K562 (cell line): ENCODE measurements around the gene BTBD10.

Source experiments
- ADNP ChIP-seq: fragments of 200-800 bp; sonication (Bioruptor generic); IDR thresholded peaks from 2 replicates; pipeline ENCODE4 v1.6.1; 2016; ENCODE audit warnings: missing genetic modification characterization, missing compliant biosample characterization
- BHLHE40 ChIP-seq: IDR thresholded peaks from 2 replicates; pipeline ENCODE4 v1.6.1; 2011; ENCODE audit warnings: low read length, improper control_type of control experiment
- RFX5 ChIP-seq: IDR thresholded peaks from 2 replicates; pipeline ENCODE4 v1.6.1; 2011; ENCODE audit warnings: low read depth, mild to moderate bottlenecking, improper control_type of control experiment, low read length
- ZFPM2 ChIP-seq: fragments of 250-450 bp; sonication (Bioruptor Pico); IDR thresholded peaks from 2 replicates; pipeline ENCODE4 v1.5.1; 2022; ENCODE audit warnings: mild to moderate bottlenecking
- ZNF12 ChIP-seq: sonication (generic); formaldehyde crosslinking; IDR thresholded peaks from 2 replicates; pipeline ENCODE4 v1.4.0; 2020; ENCODE audit warnings: mild to moderate bottlenecking, missing genetic modification reagents
- TF ChIP-seq, protein P1 (sequence below), 3 experiments: IDR thresholded peaks in 2 of 3; conservative IDR thresholded peaks in 1 of 3; 2 replicates each; pipeline ENCODE4 v1.5.1; 2011 to 2012; ENCODE audit warnings: low read length in 3 of 3, mild to moderate bottlenecking in 3 of 3, control low read depth in 2 of 3, improper control_type of control experiment in 1 of 3, inconsistent platforms in 1 of 3, low read depth in 1 of 3, mixed read lengths in 1 of 3, moderate library complexity in 1 of 3; ENCODE audit not compliant: insufficient read depth in 2 of 3
- TF ChIP-seq, protein P2 (sequence below): sonication (generic); formaldehyde crosslinking; IDR thresholded peaks from 2 replicates; pipeline ENCODE4 v1.8.1; 2022; ENCODE audit warnings: missing genetic modification reagents

DNA sequence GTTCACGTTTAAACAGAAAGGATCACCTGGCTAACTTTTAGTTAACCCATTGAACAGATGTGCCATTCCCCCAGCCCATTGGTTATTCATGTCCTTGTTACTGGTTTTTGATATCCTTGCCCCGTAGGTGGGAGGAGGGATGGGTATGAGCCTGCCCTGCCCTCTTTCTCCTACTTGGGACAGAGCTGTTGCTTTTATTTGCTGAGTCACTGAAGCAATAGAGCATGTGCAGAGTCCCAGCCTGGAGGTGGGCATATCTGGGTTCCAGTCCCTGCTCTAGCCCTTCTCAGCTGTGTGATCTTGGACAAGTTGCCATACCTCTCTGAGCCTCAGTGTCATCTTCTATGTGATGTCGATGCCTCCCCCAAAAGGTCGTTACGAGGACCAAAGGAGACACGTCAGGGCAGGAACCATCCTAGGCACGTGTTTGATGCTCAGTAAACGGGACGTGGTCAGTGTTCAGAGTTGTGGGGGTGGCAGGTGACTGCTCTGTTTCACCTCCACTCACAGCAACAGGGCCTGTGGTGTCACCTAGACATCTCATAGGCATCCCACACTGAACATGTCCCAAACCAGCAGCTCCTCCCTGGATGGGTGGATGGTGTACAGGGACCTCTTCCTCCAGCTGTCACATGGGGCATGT is 124.5 kb downstream of the BTBD10 start:
- TF ChIP-seq ADNP (tag) (no peak), ZNF12 (CRISPR knock-in tag) (no peak), RFX5 (no peak), BHLHE40 (0 out of 2 replicates have a peak, but pooled peaks have one; percentile 5), ZFPM2 (CRISPR knock-in tag) (no peak)
- TF ChIP-seq, protein P1, sequence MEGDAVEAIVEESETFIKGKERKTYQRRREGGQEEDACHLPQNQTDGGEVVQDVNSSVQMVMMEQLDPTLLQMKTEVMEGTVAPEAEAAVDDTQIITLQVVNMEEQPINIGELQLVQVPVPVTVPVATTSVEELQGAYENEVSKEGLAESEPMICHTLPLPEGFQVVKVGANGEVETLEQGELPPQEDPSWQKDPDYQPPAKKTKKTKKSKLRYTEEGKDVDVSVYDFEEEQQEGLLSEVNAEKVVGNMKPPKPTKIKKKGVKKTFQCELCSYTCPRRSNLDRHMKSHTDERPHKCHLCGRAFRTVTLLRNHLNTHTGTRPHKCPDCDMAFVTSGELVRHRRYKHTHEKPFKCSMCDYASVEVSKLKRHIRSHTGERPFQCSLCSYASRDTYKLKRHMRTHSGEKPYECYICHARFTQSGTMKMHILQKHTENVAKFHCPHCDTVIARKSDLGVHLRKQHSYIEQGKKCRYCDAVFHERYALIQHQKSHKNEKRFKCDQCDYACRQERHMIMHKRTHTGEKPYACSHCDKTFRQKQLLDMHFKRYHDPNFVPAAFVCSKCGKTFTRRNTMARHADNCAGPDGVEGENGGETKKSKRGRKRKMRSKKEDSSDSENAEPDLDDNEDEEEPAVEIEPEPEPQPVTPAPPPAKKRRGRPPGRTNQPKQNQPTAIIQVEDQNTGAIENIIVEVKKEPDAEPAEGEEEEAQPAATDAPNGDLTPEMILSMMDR (IDR thresholded peaks at IDR 0.05 in 2 of 3, conservative IDR thresholded peaks at IDR 0.05 in 1 of 3; ENCODE audit: insufficient read depth in 2 of 3, low read depth in 1 of 3, low read length in 3 of 3): no peak
- TF ChIP-seq, protein P2, sequence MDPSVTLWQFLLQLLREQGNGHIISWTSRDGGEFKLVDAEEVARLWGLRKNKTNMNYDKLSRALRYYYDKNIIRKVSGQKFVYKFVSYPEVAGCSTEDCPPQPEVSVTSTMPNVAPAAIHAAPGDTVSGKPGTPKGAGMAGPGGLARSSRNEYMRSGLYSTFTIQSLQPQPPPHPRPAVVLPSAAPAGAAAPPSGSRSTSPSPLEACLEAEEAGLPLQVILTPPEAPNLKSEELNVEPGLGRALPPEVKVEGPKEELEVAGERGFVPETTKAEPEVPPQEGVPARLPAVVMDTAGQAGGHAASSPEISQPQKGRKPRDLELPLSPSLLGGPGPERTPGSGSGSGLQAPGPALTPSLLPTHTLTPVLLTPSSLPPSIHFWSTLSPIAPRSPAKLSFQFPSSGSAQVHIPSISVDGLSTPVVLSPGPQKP (CRISPR knock-in tag): no peak
